ENCODE results near the gene CDH4. TPM values are rescaled to one million over a fixed set of nuclear protein-coding genes. Genes with fewer than 3 reads are reported as not detected.
"Not testable (repeated sequence)": the region's sequence is repeated elsewhere in the genome, so short reads cannot be mapped to it uniquely, and the experiment has no call there.

Gene CDH4
- total RNA-seq, 1 donor from 2014 or later, result 22.3 TPM

DNA sequence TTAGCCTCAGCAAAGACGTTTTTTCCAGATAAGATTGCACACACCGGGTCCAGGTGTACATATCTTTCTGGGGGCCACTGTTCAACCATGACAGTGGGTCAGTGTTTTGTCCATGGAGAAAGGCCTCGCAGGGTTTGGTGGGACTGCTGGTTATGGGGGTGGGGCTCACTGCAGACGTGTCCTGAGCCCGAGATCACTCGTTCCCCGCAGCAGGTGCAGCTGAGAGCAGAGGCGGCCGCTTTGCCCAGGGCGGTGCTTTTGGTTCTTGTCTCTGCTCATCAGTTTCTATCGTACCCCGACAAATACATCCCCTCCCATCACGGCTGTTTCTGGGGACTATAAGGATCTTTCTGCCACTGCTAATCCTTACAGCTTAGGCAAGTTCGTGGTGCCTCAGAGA, 166.9 kb downstream of the CDH4 start:
- DNase-seq, result no peak

DNA sequence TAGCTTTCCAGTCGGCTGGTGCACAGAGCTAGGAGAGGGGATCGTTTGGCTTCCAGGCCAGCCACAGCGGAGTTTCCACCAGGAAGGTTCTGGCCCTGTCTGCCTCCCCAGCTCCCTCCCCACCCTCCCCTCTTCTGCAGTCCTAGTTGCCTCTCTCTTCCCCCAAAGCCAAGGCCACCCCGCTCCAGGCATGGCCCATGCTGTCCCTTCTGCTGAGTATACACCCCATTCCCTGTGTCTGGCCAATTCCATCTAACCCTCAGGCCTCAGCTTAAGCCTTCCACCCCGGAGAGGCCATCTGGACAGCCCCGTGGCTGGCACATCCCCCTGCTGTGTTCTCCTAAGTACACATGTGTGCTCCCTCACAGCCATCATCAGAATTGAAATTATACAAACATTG, 167.4 kb downstream of the CDH4 start:
- DNase-seq, result no peak

DNA sequence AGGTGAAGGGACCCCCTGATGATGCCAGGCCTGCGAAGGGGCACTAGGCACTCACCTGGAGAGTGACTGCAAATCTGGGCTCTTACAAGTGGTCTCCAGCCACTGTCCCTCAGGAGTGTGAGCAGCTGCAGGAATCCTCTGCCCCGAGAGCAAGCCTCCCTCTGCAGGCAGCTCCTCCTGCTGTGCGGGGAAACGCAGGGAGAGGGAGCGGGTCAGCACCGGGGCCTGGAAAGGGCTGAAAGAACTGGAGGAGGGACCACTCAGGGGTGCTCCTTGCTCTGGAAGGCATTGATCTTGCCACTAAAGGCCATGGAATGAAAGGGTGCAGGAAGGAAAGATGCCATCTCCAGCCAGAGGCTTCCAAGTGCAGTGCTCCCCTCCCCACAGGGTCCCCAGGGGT, 168.0 kb downstream of the CDH4 start:
- DNase-seq, result no peak

DNA sequence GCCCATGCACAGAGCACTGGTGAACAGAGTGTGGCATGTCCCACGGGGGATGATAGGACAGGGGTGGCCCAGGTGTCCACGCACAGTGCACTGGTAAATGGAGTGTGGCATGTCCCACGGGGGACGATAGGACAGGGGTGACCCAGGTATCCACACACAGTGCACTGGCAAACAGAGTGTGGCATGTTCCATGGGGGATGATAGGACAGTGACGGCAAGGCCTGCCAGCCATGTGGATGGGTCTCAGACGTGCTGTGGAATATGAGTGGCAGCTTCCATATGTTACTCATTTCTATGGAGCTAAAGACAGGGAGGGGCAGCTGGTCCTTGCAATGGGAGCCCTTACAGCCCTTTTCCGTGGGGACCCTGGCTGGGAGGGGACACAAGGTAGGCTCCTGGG, 168.7 kb downstream of the CDH4 start:
- no peak for DNase-seq

DNA sequence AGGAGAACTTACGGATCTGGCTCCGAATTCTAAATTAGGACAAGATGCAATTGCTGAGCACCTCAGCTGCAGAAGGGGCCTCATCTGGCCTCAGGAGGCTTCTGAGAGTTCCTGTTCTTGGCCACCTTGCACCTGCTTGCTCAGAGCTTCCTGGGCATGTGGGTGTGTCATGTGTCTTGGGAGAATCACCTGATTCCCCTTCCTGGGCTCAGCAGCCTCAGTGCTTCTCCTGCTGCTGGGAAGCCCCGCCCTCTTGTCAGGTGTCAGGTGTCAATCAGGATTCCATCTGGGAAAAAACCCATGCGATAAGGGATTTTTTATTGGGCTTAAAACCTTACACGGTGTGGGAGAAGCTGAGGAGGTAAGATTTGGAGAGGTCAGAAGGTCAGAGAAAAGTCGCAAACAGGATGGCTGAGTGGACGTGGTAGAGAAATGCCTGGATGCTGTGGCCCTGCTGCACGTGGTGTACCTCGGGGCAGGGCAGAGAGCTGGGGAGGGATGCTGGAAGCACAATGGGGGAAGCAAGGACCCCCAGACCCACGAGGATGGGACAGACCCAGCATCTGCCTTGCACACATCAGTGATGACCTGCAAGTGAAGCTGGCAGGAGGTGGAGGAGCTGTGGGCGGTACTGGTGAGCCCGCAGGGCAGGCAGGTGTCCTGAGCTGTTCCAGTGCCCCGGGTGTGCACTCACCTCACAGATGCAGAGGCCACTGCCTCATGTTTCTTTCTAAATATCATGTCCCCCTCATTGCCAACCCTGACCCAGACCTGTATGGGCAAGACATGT, 170.8 kb downstream of the CDH4 start:
- no peak for DNase-seq

DNA sequence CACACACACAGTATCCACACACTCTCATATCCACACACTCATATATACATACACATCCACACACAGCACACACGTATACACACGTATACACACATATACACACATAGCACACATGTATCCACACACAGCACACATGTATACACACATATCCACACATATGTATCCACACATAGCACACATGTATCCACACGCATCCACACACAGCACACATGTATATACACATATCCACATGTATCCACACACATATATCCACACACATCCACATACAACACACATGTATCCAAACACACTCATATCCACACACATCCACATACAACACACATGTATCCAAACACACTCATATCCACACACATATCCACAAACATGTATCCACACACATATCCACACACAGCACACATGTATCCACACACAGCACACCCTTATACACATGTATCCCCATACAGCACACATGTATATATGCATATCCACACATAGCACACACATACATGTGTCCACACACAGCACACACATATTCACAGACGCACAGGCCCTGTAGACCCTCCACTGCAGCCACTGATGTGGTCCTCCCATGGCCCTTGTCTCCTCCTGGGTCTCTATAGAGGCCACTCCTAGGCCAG, 172.1 kb downstream of the CDH4 start:
- DNase-seq, result no peak

DNA sequence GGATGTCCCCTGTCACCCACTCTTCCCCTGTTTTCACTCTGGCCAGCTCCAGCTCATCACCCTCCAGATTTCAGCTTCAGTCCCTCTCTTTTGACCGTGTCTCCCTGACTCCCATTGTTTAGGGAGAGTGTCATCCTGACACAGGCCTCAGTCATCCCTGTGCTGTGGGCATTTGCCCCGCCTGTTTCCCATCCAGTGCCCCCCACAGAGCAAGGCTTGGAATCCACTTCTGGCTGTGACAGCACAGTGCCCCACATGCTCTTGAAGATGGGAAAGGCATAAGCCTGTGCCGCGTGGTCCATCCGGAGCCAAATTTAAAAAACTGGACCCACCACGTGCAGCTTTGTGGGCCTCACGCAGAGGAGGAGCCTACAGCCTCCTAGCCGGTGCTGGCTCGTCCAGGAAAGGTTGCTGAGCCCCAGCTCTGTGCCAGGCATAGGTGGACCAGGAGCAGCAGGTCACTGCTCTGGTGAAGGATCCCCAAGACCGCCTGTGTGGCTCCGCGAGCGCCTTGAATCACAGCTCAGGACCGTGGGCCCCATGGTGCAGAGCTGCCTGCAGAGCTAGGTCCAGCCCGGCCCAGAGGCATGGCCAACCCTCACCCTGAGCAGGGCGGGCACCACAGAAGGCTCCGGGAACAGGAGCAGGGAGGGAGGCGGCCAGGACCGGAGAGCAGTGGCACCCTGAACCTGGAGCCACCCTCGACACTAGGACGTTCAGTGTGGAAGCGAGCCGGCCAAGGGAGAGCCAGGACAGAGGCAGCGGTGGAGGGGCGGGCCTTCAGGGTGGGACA, 172.8 kb downstream of the CDH4 start:
- DNase-seq, result no peak

DNA sequence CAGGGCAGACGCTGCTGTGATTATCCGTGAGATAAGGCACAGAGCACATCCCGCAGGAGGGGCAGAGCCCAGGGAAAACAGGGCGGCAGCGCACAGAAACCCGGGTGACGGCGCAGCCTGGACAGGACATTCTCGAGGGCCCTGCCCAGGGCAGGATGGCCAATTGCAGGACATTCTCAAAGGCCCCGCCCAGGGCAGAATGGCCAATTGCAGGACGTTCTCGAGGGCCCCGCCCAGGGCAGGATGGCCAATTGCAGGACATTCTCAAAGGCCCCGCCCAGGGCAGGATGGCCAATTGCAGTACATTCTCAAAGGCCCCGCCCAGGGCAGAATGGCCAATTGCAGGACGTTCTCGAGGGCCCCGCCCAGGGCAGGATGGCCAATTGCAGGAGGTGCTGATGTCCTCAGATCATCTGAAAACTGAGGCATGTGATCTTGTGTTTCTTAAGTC, 173.5 kb downstream of the CDH4 start:
- not testable (repeated sequence) for DNase-seq

DNA sequence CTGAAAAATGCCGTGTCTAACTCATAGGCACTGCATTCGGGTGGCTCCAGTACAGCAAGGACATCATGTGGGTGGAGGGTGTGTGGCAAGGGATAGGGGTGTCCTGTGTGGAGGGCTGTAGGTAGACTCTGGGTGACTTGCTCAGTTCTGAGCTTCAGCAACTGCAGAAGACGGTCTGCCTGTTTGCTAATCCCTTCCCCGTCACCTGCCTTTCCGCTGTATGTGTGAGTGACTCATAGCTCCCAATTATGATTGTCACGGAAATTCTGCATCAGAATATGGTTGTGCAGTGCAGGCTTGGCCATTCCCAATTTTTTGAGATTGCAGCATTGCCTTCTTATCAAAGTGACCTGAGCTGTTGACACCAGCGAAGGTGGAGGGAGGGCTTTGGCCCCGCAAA, 174.3 kb downstream of the CDH4 start:
- no peak for DNase-seq

DNA sequence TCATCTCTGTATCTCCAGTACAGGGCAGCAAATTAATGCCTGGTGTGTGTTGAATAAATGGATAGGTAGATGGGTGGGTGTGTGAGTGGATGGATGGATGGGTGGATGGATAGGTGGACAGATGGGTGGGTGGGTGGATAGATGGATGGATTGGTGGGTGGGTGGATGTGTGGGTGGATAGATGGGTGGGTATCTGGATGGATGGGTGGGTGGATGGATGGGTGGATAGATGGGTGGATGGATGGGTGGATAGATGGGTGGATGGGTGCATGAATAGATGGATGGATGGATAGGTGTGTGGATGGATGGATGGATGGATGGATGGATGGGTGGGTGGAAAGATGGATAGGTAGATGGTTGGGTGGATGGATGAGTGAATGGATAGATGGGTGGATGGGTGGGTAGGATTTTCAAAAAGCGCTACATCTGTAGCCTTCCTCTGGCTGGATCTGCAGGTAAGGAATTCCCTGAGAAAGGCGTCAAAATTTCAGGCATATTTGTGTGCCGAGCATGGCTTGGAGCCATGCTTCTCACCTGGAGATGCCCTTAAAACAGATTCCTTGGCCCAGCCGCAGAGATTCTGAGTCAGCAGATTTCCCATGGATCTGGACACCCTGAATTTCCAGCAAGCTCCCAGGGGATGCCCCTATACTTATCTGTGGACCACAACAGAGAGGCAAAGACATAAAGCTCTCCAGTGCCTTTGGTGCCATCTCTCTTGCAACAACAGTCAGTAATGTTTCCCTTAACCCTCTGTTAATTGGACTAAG, 177.6 kb downstream of the CDH4 start:
- DNase-seq, result no peak

DNA sequence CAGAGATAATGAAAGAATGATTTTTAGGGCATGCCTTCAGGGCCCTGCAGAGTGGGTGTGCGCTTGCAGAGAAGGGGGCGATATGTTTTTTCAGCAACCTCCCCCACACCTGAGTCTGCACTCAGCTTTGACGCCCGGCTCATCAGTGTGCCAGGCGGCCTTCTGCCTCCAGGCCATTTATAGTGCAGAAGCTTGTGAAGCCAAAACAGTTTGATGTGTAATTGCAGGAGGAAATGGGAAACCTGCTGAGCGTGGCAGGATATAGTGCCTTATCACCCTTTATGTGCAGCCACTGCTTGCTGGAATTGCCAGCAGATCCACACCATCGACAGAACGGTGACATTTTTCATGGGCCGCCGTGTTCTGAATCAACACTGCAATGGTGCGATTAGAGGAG, 178.2 kb downstream of the CDH4 start:
- no peak for DNase-seq

DNA sequence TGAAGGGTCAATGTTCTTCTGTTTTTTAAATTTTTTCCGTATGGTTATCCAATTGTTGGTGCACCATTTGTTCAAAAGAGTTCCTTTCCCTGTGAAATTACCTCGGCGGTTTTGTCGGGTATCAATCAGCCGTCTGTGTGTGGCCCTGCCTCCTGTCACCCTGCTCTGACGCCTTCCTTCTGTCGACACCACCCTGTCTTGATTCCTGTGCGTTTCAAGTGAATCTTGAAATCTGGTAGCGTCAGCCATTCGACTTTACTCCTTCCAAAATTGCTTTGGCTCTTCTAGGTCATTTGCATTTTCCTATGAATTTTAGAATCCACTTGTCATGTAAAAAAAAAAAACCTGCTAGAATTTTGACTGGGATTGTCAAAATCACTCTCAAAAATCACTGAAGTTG, 181.1 kb downstream of the CDH4 start:
- DNase-seq, result no peak

DNA sequence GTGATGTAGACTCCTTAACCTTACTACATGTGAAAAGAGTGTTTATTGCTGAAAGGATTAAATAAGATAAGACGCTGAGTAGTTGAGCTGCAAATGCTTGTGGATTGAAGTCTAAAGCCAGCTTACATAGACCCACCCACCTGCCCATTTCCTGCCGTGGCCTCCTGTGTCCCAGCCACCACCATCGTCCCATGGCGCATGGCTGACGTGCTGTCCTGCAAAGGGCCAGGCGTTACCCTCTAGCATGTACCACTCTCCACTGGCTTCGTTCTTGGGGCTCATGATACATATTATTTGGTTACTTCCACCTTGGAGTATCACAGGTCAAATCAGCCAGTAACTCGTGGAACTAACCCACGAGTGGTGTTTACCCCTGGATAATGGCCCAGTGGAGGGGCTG, 181.8 kb downstream of the CDH4 start:
- no peak for DNase-seq

DNA sequence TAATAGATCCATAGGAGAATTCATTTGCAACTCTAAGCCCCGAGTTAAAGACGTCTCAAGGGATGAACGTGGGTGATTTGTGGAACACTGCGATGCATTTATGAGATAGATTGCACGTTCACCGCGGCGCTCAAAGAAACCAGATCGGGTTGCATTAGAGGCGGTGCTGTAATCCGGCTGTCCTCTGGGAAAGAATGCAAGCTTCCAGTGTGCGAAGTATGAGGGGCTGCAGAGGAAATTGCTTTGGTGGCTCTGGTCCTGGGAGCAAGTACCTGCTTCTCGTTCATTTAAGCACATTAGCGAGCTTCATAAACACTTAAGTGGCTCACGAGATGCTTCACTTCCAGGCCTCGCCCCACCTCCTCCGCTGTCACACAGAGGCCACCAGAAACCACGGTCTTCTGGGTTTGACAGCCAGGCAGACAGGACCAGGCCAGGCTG, 182.3 kb downstream of the CDH4 start:
- DNase-seq, result no peak

DNA sequence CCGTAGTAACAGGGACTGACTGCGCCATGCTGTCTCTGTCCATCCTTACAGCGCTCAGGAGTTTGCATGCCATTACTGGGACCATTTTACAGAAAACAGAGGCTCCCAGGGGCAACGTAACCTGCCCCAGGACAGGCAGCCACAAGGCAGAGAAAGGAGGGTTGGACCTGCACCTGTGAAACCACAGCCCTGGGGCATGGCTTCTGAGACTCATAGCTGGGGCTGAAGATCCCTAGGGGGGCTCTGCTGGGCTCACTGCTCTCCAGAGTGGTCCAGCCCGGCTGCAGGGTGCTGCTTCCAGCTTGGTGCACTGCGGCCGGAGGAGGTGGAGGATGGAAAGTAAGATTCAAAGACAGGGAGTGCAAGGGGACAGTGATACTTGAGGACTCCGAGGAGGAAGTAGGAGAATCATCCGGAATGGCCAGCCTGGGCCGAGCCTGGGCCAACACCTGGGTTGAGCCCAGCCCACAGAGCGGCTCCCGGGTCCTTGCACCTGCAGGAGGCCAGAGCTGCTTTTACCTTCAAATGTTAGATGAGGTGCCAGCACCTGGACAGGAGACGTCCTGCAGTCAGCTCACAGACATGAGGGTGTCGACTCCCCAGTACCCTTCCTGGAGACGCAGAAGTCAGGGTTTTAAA, 183.2 kb downstream of the CDH4 start:
- DNase-seq, result no peak

DNA sequence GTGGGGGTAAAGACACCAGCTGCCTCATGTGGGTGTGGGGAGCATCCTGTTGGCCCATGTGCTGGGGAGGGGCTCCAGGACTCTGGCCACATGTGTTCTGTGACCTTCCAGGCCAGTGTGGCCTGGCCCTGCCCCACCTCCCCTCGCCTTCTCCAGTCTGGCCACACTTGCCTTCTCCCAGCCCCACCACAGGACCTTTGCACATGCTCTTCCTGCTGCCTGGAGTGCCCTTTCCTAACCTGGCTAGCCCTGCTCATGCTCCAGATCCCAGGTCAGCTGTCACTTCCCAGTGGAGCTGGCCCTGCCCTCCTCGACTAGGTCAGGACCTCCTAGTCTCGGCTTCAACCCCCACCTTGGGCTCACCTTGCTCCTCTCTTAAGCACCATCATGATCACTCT, 183.8 kb downstream of the CDH4 start:
- DNase-seq, result no peak

DNA sequence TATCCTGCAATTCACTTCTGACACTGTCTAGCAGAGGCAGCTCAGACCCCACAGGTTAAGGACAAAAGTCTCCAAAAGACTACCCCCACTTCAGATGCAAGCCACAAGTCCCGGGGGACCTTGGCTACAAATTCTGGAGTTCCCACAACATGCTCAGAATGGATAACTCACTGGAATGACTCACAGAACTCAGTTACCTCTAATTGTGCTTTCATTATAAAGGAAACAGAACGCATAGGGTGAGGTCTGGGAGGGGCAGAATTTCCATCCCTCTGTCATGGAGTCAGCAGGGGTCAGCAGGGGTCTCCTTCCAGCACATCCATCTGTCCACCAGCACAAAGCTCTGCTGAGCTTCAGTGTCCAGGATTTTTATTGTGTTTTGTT, 184.2 kb downstream of the CDH4 start:
- DNase-seq, result no peak

DNA sequence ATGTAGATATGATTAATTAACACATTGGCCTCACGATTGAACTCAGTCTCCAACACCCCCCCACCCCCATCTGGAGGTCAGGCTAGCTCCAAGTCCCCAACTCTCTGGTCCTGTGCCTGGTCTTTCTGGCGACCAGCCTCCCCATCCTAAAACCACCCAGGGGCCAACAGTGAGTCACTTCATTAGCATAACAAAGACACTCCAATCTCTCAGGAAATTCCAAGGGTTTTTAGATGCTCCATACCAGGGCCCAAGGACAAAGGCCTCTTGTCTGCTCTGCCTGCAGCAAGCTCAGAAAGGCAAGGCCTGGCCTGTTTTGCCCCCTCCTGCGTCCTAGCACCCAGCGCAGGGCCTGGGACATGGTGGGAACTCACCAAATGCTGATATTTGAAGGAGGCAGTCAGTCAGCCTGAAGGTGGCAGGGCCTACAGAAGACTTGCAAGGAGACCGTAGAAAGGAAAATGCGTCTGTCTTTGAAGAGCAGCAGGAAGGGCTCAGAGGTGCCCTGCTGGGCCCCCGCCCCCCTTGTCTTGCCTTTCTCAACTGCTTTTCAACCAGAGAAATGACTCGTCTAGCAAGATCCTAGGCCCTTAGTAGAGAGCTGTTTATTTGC, 184.7 kb downstream of the CDH4 start:
- DNase-seq, result no peak

DNA sequence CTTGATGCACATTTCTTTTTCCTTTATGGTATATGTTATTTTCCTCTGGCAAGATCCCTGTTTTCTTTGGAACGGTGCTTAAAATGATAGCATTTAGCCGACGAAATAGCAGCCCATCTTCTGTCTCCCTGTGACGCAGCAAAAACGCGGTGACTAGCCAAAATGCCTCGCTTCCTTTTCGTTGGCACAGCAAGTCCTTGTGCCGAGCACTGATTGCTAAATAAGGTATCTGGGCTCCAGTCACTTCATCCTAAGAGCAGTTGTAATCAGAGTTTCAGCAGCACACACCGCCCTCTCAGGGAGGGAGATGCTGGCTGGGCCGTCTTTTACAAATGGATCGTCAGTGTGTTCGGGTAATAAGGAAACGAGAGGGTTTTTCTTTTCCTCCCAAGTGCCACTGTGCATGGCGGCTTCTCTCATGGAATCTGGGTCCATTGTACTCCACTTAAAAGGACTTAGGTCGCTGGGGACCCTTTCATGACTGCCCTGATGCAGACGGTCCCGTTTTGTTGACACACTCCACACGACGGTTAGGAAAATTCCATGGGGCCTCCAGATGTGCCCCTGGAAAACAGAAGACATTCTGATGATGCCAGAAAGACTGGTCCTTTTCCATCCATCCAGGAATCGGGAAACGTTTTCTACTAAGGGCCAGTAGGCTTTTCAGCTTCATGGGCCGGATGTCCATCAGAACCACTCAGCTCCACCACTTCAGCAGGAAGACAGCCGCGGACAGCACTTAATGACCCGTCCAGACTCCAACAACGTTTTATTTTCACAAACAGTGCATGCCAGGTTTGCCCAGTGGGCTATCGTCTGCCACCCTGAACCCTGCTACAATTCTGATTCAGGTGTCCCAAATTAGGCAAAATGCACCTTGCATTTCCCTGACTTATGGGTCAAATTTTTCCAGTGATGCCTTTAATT, 185.5 kb downstream of the CDH4 start:
- peak; percentile 54 for DNase-seq

DNA sequence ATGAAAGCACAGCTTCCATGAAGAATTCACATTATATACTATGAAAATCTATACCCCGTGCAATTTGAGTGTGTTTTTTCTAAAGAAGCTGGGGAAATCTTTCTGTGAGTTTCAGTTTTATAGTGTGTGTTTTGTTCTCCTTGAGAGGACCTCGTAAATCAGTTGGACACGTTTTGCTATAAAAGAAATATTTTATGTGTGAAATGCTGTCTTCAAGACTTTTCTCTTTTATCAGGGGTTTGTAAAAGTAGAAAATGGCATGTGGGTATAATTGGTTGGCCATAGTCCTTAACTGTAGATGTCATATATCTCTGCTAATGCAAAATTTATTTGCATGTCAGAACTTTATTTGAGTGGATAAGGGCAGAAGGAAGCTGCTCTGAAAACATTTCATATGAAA, 186.2 kb downstream of the CDH4 start:
- DNase-seq, result no peak
